GM18867 (cell line): ENCODE data around the gene CMTM7.

Experiments used
- ATAC-seq: cut with Tn5 transposase; IDR thresholded peaks from one replicate; pipeline ENCODE4 v1.9.1; 2021; ENCODE audit warnings: mild to moderate bottlenecking, moderate library complexity; ENCODE audit not compliant: unreplicated experiment

The CMTM7 gene

GRCh38 chr3:32391643-32392535 is at the start of gene CMTM7:
Gene CMTM7, plus strand, starts transcription at chr3:32391853. Its CDS starts 54 bp downstream, at chr3:32391907.
- ATAC-seq, result peak; percentile 54

GRCh38 chr3:32347343-32348125 is 44.1 kb upstream of the CMTM7 start:
- ATAC-seq, result no peak

GRCh38 chr3:32349184-32349583 is 42.5 kb upstream of the CMTM7 start:
- no peak for ATAC-seq

GRCh38 chr3:32352563-32352962 is 39.1 kb upstream of the CMTM7 start:
- ATAC-seq, result no peak

GRCh38 chr3:32353351-32353750 is 38.3 kb upstream of the CMTM7 start:
- no peak for ATAC-seq

- ATAC-seq, result no peak
These were observed 37.3 kb upstream of the CMTM7 start for GRCh38 chr3:32354362-32354778.

GRCh38 chr3:32355751-32356291 is 35.8 kb upstream of the CMTM7 start:
- no peak for ATAC-seq

- no peak for ATAC-seq
These were observed 31.7 kb upstream of the CMTM7 start for GRCh38 chr3:32359766-32360492.

- ATAC-seq, result no peak
These were observed 31.2 kb upstream of the CMTM7 start for GRCh38 chr3:32360493-32360827.

- ATAC-seq, result no peak
These were observed 24.8 kb upstream of the CMTM7 start for GRCh38 chr3:32366638-32367397.

- ATAC-seq, result no peak
These were observed 24.2 kb upstream of the CMTM7 start for GRCh38 chr3:32367442-32367841.

- ATAC-seq, result no peak
These were observed 20.0 kb upstream of the CMTM7 start for GRCh38 chr3:32371461-32372212.

- ATAC-seq, result no peak
These were observed 19.5 kb upstream of the CMTM7 start for GRCh38 chr3:32372213-32372490.

GRCh38 chr3:32373276-32373675 is 18.4 kb upstream of the CMTM7 start:
- no peak for ATAC-seq

GRCh38 chr3:32373844-32374243 is 17.8 kb upstream of the CMTM7 start:
- no peak for ATAC-seq

- no peak for ATAC-seq
These were observed 16.7 kb upstream of the CMTM7 start for GRCh38 chr3:32374788-32375595.

- ATAC-seq, result no peak
These were observed 16.1 kb upstream of the CMTM7 start for GRCh38 chr3:32375596-32375930.

- ATAC-seq, result no peak
These were observed 15.5 kb upstream of the CMTM7 start for GRCh38 chr3:32376115-32376514.

GRCh38 chr3:32379831-32380500 is 11.7 kb upstream of the CMTM7 start:
- ATAC-seq, result no peak
